Measurements from ENCODE around the gene SOBP. TPM values are rescaled to one million over a fixed set of nuclear protein-coding genes. Genes with fewer than 3 reads are reported as not detected.

SOBP gene
- total and polyA plus RNA-seq, 2 donors (not counting 1 experiment from before 2014, with no cell fraction given) = 0.82 to 1.5 TPM

DNA sequence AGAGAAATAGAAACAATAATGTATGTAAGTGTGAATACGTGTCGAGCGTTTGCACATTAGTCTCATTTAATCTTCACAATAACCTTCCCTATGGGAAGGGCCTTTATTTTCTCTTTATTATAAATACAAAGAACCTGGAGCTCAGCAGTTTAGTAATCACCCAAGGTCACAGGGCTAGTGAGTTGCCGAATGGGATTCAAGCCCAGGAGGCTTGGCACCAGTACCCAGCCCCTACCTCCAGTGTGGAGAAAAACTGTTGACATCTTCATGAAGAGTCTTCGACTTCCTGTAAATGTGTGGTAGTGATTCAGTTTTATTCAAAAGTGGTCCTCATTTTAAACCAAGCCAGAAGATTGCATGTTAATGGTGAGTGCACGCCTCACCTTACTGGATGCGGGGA lies 171.4 kb downstream of the SOBP start:
- no peak overlapping the region for H3K4me3 Mint-ChIP-seq
- DNase-seq (no peak), ATAC-seq (ENCODE audit: low read depth) (no peak)
- ChIA-PET POLR2A (no interaction called here), CTCF (no interaction called here)
- Histone ChIP-seq H2AFZ (ENCODE audit: insufficient read depth, low read depth, low read length, poor library complexity, severe bottlenecking) (no peak overlapping the region), H3K36me3 (replicated peaks in 1 of 2; ENCODE audit: control extremely low read depth in 1 of 2, control insufficient read depth in 1 of 2, extremely low read depth in 1 of 2, insufficient read depth in 2 of 2, low read length in 1 of 2) (no peaks in the 10 kb centered on the region), H3K79me2 (ENCODE audit: control insufficient read depth, insufficient read depth, low read length) (peaks cover 3% of the 10 kb centered on the region), H3K9me3 (ENCODE audit: control extremely low read depth in 1 of 3, control insufficient read depth in 2 of 3, insufficient read depth in 1 of 3, low read length in 2 of 3) (peaks cover 0 to 6% (median 0%) of the 10 kb centered on the region in 3 donors), H3K4me1 (ENCODE audit: control insufficient read depth in 2 of 2, insufficient read depth in 2 of 2, low read length in 2 of 2) (peaks cover 37 to 40% of the 10 kb centered on the region in 2 donors), H4K20me1 (ENCODE audit: control insufficient read depth, insufficient read depth, low read length, poor library complexity, severe bottlenecking) (no peaks in the 10 kb centered on the region), H3K4me2 (replicated peaks; ENCODE audit: low read depth, low read length, poor library complexity, severe bottlenecking) (no peak overlapping the region), H3K4me3 (ENCODE audit: control extremely low read depth in 1 of 5, extremely low read depth in 1 of 5, insufficient read depth in 1 of 5, low read depth in 2 of 5, low read length in 4 of 5) (no peak overlapping the region), H3K27me3 (replicated peaks in 1 of 4; ENCODE audit: control extremely low read depth in 1 of 4, control insufficient read depth in 3 of 4, insufficient read depth in 4 of 4, low read length in 3 of 4) (no peaks in the 10 kb centered on the region), H3K9ac (ENCODE audit: low read length) (no peak overlapping the region), H3K27ac (ENCODE audit: low read length in 2 of 2) (no peak overlapping the region)
- TF ChIP-seq, protein P1, sequence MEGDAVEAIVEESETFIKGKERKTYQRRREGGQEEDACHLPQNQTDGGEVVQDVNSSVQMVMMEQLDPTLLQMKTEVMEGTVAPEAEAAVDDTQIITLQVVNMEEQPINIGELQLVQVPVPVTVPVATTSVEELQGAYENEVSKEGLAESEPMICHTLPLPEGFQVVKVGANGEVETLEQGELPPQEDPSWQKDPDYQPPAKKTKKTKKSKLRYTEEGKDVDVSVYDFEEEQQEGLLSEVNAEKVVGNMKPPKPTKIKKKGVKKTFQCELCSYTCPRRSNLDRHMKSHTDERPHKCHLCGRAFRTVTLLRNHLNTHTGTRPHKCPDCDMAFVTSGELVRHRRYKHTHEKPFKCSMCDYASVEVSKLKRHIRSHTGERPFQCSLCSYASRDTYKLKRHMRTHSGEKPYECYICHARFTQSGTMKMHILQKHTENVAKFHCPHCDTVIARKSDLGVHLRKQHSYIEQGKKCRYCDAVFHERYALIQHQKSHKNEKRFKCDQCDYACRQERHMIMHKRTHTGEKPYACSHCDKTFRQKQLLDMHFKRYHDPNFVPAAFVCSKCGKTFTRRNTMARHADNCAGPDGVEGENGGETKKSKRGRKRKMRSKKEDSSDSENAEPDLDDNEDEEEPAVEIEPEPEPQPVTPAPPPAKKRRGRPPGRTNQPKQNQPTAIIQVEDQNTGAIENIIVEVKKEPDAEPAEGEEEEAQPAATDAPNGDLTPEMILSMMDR (IDR thresholded peaks at IDR 0.05) = no peak
- no peak for TF ChIP-seq EZH2 (IDR thresholded peaks at IDR 0.05; ENCODE audit: borderline replicate concordance, insufficient read depth, low read depth, low read length, poor library complexity, severe bottlenecking)
- H3K27ac Mint-ChIP-seq = no peak overlapping the region
- no peaks in the 10 kb centered on the region for H3K9me3 Mint-ChIP-seq (ENCODE audit: insufficient read depth)
- intact Hi-C loops (cut with micrococcal nuclease) = no loop called here
- peaks cover 50% of the 10 kb centered on the region for H3K4me1 Mint-ChIP-seq
- no peaks in the 10 kb centered on the region for H3K27me3 Mint-ChIP-seq
- WGBS (ENCODE audit: insufficient coverage) = 90% methylated on average over 3 of the region's 7 CpGs

DNA sequence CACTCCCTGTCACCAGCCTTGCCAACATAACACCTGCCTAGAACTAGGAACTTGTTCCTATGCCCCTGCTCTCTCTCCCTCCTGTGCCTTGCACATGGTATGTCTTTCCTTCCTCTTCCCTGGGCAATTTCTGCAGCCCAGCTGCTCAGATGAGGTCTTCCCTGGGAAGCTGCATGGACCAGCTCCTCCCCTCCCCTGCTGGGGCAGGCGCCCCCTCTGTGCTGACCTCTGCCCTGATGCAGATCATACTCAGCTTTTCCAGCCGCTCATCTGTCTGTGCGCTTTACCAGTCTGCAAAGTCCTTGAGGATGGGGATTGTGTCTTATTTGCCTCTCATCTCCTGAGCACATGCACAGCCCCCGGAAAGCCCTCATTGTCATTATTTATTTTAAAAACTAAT lies 172.4 kb downstream of the SOBP start:
- Histone ChIP-seq H3K27ac (ENCODE audit: low read length in 2 of 2) (no peak overlapping the region), H3K79me2 (ENCODE audit: control insufficient read depth, insufficient read depth, low read length) (peaks cover 3% of the 10 kb centered on the region), H3K9me3 (ENCODE audit: control extremely low read depth in 1 of 3, control insufficient read depth in 2 of 3, insufficient read depth in 1 of 3, low read length in 2 of 3) (peaks cover 0 to 3% (median 0%) of the 10 kb centered on the region in 3 donors), H3K4me3 (ENCODE audit: control extremely low read depth in 1 of 5, extremely low read depth in 1 of 5, insufficient read depth in 1 of 5, low read depth in 2 of 5, low read length in 4 of 5) (no peak overlapping the region), H4K20me1 (ENCODE audit: control insufficient read depth, insufficient read depth, low read length, poor library complexity, severe bottlenecking) (no peaks in the 10 kb centered on the region), H3K4me1 (ENCODE audit: control insufficient read depth in 2 of 2, insufficient read depth in 2 of 2, low read length in 2 of 2) (peaks cover 37 to 40% of the 10 kb centered on the region in 2 donors), H3K9ac (ENCODE audit: low read length) (no peak overlapping the region), H3K27me3 (replicated peaks in 1 of 4; ENCODE audit: control extremely low read depth in 1 of 4, control insufficient read depth in 3 of 4, insufficient read depth in 4 of 4, low read length in 3 of 4) (no peaks in the 10 kb centered on the region), H2AFZ (ENCODE audit: insufficient read depth, low read depth, low read length, poor library complexity, severe bottlenecking) (no peak overlapping the region), H3K4me2 (replicated peaks; ENCODE audit: low read depth, low read length, poor library complexity, severe bottlenecking) (no peak overlapping the region), H3K36me3 (replicated peaks in 1 of 2; ENCODE audit: control extremely low read depth in 1 of 2, control insufficient read depth in 1 of 2, extremely low read depth in 1 of 2, insufficient read depth in 2 of 2, low read length in 1 of 2) (no peaks in the 10 kb centered on the region)
- Mint-ChIP-seq H3K27ac (no peak overlapping the region), H3K27me3 (no peaks in the 10 kb centered on the region), H3K4me1 (peaks cover 50% of the 10 kb centered on the region), H3K9me3 (ENCODE audit: insufficient read depth) (no peaks in the 10 kb centered on the region), H3K4me3 (no peak overlapping the region)
- TF ChIP-seq, protein P1 (IDR thresholded peaks at IDR 0.05) = no peak
- no peak for TF ChIP-seq EZH2 (IDR thresholded peaks at IDR 0.05; ENCODE audit: borderline replicate concordance, insufficient read depth, low read depth, low read length, poor library complexity, severe bottlenecking)
- ATAC-seq (ENCODE audit: low read depth) (no peak), DNase-seq (no peak)
- intact Hi-C loops (cut with micrococcal nuclease) = no loop called here
- WGBS (ENCODE audit: insufficient coverage) = 71% methylated on average over 2 of the region's 4 CpGs
- ChIA-PET CTCF (no interaction called here), POLR2A (no interaction called here)
